Measurements from ENCODE around the gene OR2T11.
"Not testable (repeated sequence)": the region's sequence is repeated elsewhere in the genome, so short reads cannot be mapped to it uniquely, and the experiment has no call there.

Gene OR2T11, protein sequence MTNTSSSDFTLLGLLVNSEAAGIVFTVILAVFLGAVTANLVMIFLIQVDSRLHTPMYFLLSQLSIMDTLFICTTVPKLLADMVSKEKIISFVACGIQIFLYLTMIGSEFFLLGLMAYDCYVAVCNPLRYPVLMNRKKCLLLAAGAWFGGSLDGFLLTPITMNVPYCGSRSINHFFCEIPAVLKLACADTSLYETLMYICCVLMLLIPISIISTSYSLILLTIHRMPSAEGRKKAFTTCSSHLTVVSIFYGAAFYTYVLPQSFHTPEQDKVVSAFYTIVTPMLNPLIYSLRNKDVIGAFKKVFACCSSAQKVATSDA

DNA sequence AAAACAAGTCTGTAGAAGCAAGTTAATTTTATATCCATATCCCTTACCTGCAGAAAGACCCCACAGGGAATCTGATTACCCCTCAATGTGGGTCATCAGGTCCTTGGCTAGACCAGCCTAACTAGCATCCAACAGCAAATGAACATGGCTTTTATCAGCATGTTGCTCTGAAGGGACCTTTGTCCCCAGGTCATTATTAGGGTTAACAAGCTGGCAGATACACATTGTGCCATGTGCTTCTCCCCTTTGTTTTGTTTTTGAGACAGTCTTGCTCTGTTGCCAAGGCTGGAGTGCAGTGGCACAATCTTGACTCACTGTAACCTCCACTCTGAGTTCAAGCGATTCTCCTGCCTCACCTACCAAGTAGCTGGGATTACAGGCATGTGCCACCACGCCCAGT lies at the start of gene OR2T11:
TSS of gene OR2T11 (minus strand) at position 101 of the 400 bp plus-strand sequence. CDS start 7,963 bp downstream, outside the sequence.
- DNase-seq (ENCODE audit: low read depth in 3 of 3): not testable (repeated sequence)

DNA sequence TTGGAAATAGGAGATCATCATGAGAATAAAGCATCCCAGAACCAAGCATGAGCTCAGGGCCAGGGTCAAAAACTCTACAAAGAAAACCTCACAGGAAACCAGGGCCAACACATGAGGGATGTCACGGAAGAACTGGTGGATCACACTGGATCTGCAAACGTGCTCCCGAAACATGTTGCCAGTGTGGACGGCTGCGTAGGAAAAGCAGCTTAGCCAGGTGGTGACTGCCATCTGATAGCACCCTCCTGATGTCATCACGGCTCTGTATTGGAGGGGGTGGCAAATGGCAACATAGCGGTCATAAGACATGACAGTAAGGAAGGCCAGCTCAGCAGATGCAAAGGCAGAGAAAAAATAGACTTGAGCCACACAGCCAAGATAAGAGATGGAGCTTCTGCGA lies 46.8 kb upstream of the OR2T11 start:
- no peak for DNase-seq (ENCODE audit: low read depth in 3 of 3)

DNA sequence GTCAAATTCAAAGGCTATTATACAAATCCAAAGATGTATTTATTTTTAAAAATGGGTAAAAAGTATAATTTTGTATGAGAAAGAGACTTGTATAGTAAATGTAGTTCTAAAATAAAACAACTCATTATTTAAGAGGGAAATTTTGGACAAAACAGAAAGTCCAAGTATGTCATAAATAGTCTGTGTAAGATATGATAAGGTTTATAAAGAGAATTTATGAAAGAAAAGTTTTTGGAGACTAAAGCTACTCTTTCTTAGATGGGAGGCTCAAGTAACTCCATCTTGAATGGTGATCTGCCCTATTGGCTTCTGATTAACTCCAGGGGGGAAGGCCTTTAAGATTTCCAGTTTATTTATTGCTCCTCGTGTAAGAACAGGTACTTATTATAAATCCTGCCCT lies 35.1 kb upstream of the OR2T11 start:
- DNase-seq (ENCODE audit: low read depth in 3 of 3): no peak

DNA sequence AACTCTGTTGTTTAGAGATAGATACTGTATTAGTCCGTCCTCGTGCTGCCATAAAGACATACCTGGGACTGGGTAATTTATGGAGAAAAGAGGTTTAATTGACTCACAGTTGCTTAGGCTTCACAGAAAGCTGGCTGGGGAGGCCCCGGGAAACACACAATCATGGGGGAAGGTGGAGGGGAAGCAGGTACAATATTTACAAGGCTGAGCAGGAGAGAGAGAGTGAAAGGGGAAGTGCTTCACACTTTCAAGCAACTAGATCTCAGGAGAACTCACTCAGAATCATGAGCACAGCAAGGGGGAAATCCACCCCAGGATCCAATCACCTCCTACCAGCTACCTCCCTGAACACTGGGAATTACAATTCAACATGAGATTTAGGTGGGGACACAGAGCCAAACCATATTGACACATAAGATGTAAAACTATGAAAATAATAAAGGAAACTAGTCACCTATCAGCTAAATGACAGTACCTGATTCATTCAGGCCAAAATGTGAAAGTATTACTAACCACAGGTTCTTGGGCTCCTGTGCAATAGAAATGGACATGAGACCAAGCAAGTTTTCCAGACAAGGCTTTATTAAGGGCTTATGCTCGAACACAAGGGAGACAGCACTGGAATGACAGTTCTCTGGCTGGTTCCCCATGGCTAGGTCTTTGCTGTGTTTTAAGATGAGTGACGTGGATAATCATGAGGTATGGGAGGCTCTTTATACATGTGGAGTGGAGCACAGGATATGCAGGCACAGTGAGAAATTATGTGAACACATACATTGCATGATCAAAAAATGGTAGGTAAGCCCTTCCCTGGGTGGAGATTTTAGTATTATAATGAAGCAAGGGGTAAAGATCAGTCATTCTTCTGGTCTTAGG lies 28.8 kb upstream of the OR2T11 start:
- not testable (repeated sequence) for DNase-seq (ENCODE audit: low read depth in 3 of 3)

DNA sequence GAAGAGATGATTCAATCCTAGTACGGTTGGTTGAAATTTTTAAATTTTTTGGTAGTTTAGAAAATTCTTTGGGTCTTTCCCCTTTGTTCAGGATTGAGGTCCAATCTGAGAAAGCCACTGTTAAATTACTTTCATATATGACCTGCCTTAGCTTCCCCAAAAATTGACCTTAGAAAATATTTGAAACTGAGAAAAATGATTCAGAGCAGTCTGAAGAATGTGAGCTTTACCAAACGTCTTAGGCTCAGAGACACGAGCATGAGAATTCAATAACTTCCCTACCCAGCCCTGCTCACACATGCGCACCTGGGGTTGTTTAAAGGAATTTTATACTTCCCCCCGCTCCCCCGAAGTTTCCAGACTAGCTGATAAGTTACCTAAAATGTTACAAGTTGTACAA lies 21.9 kb upstream of the OR2T11 start:
- not testable (repeated sequence) for DNase-seq (ENCODE audit: low read depth in 3 of 3)

DNA sequence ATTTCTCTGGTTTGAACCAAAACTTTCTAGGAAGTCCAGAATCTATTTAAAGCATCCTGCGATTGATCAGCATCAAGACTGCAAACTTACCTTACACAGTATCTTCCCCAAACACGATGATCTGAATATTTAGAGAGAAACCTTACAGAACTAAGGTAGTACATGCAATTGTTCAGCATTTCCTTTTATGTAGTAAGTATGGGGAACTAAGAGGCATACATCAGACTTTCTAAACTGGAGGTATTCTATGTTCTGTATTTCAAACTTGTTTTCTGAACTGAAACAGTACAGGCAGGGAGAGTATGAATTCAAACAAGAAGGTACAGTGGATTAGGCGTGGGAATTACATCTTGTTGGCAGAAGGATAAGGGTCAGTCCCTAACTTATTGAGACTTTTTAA lies 20.5 kb upstream of the OR2T11 start, which contains the start of gene OR2T27:
TSS of gene OR2T27 (minus strand) at position 175 of the 400 bp plus-strand sequence. CDS start 4,644 bp downstream, outside the sequence.
- DNase-seq (ENCODE audit: low read depth in 3 of 3): not testable (repeated sequence)

DNA sequence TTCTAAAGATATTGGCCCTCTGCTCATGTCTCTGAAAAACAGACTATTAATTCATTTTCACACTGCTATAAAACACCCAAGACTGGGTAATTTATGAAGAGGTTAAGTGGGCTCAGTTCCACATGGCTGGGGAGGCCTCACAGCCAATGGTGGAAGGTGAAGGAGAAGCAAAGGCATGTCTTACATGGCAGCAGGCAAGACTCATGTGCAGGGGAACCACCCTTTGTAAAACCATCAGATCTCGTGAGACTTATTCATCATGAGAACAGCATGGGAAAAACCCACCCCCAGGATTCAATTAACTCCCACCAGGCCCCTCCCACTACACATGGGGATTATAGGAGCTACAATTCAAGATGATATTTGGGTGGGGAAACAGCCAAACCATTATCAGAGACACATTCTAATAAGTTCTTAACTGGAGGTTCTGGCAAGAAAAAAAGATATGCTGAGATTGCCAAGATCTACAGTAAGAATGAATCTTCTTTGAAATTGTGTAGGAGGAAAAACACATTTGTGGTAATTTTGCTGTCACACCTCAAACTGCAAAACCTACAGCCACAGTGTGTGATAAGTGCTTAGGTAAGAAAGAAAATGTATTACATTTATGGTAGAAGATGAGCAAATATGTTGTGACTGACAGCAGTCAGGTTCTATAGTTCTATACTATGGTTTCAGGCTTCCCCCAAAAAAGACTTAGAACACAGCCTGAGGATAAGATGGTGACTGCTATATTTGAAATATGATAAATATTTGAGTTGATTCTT lies 14.1 kb upstream of the OR2T11 start:
- DNase-seq (ENCODE audit: low read depth in 3 of 3): not testable (repeated sequence)

DNA sequence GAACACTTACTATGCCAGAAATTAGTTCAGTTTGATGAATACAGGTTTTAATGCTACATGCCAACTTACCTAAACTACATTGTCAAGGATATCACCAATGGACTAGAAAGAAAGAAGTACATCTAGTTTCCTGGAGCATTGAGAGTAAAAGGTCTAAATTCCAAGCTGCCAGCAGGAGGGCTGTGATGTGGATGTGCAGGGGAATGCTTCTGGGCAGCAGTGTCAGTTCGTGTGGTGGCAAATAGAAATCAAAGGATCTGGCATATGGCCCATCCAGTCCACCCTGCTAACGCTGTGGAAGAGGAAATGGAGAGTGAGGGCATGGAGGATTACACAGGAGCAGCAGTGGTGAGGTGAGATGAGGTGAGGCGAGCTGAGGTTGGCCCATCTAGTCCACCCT lies 10.3 kb upstream of the OR2T11 start, which contains the start of gene OR2T35:
TSS of gene OR2T35 (minus strand) at position 101 of the 400 bp plus-strand sequence. CDS start 6,020 bp downstream, outside the sequence.
- not testable (repeated sequence) for DNase-seq (ENCODE audit: low read depth in 3 of 3)

DNA sequence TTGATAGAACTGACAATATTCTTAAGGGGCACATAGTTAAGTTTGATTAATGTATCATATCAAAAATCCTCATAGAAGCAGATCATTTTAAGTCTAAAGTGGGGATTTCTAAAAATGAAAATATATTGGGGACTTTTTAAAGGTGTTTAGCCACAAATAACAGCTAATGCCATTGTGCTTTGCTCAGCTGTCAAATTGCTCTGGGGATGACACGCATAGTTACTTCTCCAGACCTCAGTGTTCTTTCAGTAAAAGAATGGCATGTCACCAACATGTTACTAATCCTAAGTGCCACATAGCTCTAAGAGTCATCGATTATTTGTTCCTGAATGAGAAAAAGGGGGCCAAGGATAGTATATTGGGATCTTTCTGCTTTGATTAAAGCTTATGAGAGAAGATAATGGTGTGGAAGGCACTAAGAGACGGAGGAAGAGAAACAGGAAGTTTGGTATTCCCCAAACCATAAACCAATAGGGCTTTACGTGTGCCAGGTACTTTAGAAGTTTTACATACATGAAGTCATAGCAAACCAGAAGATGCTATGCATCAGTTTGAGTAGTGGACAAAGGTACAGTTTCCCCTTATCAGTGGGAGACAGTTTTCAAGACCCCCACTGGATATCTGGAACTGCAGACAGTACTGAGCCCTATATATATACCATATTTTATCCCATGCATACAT lies 8.2 kb upstream of the OR2T11 start:
- DNase-seq (ENCODE audit: low read depth in 3 of 3): not testable (repeated sequence)

DNA sequence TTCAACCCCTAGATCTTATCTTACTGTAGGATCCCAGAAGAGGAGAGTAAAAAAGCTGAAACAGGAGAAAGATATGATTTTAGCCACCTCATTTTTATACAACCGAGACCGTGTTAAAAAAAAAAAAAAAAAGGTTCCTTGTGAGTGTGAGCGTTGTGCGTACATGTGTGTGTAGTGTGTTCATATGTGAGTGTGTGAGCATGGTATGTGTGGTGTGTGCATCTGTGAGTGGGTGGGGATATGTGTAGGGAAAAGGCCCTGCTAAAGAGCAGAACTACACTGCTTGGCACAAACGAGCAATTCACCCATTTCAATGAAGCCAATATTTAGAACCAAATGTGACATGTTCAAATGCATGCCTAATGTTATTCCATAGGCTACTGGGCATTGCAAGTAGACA lies 6.7 kb upstream of the OR2T11 start:
- not testable (repeated sequence) for DNase-seq (ENCODE audit: low read depth in 3 of 3)

DNA sequence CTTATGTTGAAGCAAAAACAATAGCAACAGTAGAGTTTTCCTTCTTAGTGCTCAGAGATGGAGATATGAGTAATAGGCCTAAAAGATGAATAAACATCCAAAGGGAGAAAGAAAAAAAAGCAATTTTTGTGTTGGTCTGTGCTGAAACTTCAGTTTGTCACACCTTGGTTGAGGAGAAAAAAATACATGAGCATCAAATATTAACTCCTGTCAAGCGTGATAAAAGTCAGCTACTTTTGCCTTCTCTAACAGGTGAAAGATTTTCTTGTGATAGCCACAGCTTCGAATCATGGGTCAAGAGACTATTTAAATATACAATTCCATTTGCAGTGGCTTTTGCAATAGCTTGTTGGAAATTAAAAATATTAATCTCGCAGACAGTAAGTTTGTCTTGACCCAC lies 6.0 kb upstream of the OR2T11 start:
- DNase-seq (ENCODE audit: low read depth in 3 of 3): not testable (repeated sequence)

DNA sequence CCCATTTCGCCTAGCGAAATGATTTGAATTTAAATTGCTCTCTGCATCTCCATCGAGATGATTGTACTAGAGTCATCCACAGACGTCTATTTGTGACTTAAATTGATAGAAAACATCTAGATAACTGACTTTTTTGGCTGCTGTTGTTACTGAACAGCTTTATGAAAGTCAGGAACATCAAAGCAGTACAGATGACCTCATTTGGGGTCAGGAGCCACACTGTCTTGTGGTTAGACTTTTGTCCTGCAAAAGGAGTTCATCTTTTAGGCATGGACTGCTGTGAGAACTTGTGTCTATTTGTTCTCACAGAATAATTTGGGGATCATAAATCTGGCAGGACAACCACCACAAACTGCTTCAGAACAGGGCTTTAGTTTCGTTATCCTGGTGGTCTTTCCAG lies 4.8 kb upstream of the OR2T11 start:
- not testable (repeated sequence) for DNase-seq (ENCODE audit: low read depth in 3 of 3)

DNA sequence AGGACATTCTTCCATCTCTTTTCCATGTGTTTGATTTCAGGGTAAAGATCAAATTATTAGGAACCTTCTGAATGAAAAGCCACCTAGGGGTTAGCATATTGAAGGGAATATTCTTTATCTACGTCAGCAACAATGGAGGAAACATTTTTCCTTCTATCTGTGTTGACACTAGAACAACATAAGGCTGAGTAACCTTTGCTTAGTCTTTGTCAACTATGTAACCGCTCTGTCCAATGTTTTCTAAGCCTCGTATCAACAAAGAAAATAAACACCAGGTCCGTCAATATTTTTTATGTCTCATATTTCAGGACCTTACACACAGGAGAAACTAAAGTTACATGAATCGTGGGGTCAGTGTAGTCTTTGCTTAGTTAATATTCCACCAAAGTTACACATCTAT lies 1.7 kb upstream of the OR2T11 start:
- not testable (repeated sequence) for DNase-seq (ENCODE audit: low read depth in 3 of 3)

DNA sequence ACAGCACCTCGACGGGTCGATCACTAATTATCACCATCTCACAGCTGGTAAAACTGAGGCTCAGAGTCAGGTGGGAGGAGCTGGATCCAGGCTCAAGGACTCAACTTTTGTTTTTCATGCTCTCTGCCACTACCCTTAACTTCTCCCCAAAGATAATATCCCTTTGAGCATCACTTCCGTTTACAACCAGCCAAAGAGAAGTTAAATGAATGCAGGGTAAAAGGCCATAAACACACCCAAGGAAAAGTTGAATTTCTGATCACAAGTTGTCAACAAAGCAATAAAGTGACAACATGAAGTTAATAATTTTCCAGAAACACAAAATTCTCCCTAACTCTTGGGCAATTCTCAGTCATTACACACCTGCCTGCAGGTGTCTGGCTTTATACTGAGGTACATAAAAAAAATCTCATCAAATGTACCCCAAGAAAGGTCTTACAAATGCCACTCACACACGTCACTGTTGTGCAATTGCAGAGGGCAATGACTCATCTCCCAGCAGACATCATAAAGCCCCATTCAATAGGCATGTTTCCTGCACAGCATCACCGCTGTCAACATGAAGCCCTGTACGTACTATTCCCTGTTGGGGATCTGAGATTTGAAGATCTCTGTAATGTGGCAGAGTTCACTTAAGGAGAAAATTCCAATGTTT lies 3.4 kb downstream of the OR2T11 start:
- DNase-seq (ENCODE audit: low read depth in 3 of 3): no peak

DNA sequence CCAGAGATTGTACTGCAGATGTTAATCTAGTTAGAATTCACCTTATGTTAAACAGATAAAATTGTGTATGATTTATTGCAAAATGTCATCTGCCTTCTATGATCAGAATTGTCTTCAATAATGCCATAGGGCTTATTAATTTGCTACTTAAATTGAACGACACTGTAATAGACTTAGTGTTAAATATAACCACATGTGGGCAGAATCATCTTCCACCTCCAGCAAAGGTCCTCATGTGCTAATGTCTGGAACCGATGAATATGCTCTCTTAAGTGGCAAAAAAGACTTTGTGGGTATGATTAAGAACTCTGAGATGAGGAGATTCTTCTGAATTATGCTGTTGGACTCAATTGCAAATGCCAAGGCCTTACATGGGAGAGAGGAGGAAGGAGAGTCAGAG lies 4.3 kb downstream of the OR2T11 start:
- DNase-seq (ENCODE audit: low read depth in 3 of 3): no peak

DNA sequence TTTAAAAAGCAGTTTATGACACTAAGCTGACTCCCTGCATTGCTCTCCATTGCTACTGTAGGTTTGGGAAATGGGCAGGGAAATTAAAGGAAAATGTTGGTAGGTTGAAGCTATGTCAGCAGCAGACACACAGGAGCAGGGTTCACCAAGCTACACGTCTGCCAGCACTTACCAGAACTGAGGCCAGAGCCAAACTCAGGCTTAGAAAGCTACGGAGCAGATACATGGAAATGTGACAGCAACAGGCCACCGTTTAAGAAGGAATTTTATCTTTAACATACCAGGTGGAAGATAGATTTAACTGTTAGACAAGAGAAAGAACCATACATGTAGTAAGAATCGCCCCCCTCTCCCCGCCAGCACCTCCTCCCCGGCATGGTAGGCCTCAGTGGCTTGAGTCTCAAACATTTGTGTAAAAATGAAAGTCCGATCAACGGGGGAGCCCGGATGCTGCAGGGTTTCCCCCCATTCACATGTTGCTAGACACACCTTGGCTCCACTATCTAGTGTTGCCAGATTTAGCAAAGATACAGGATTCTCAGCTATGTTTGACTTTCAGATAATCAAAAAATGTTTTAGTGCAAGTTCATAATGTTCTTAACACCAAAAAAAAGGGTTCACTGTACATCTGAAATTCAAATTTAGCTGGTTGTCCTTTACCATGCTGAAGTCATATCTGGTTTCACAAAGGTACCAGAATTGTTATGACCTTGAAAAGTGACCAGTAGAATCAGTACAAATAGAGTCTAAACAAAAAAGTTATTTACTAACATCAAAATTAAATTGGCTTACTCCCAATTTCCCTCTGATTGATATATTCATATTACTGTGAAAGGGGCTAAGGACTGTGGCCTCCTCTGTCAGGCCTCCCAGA lies 6.7 kb downstream of the OR2T11 start:
- DNase-seq (ENCODE audit: low read depth in 3 of 3): no peak

DNA sequence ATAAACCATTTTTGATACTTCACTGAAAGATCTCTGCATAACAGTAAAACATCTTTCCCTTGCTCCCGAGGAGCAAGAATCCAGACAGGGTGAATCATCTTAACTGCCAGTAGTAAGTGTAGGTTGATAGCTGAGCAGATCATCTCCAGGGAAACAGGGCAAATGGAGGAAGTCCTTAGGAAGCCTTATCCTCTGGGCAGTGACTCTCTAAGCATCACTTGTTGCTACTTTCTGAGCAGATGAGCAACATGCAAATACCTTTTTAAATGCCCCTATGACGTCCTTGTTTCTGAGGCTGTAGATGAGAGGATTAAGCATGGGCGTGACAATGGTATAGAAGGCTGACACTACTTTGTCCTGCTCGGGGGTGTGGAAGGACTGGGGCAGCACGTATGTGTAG lies 8.9 kb downstream of the OR2T11 start:
- DNase-seq (ENCODE audit: low read depth in 3 of 3): no peak

DNA sequence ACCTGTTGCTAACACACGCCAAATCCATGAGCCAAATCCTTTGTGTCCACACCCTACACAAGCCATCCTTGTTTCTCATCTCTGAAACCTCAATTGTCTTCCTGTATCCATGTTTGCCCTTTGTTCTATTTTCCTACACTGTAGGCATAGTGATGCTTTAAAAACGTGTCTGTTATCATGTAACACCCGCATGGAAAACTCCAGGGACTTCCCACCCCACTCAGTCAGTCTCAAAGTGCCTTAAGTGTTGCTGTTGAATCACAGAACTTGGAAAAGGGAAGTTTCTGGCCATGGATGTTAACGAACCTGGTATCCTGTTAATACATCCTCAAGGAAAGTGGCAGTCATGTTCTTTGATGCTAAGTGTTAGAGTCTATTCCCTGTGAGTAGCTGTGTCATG lies 9.7 kb downstream of the OR2T11 start:
- no peak for DNase-seq (ENCODE audit: low read depth in 3 of 3)

DNA sequence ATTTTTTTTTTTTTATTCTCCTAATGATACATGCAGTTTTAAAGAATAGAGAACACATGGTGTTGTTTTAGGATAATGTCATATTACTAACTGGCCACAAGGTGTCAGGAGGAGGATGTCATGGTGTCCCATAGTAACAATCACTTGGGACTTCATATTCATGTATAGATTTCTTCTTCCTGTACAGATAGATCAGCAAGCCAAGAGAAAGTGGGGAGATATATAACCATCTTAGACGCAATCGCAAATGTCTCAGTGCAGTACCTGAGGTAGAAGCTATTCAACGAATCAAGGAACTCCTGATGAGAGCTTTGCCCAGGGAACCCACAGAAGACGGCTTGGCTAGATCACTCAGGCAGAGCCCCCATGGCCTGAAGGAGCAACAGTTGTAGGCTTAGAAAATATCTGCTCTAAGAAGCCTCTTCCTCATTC lies 12.3 kb downstream of the OR2T11 start:
- DNase-seq (ENCODE audit: low read depth in 3 of 3): no peak

DNA sequence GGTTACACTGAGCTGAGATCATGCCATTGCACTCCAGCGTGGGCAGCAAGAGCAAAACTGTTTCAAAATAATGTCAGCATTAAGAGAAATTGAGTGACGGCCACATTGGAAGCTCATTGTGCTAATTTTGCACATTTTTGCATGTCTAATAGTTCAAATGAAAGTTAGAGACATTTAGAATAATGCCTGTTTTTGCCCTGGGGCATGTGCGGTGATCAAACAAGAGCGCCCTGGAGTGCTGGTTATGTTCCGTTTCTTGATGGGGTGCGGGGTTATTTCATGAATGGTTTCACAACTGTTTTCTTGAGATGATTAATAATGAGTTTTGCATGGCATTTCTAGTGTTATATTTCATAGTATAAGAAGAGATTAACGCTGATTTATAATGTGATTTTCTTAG lies 13.1 kb downstream of the OR2T11 start:
- DNase-seq (ENCODE audit: low read depth in 3 of 3): no peak

Measured in stimulated activated CD4-positive, alpha-beta T cell treated with anti-CD3 and anti-CD28 coated beads, TNF-alpha, amount 100 ng/mL, for 48 hours (primary cell).